Measurements from ENCODE around the gene FRMD4A.

Gene FRMD4A

GRCh38 chr10:13883636-13884444 is 446.9 kb downstream of the FRMD4A start:
- no peak for DNase-seq (ENCODE audit: low read depth)
- no peak for TF ChIP-seq CTCF (conservative IDR thresholded peaks at IDR 0.05; ENCODE audit: control insufficient read depth, insufficient read depth, low read depth, low read length)
- H3K4me3 ChIP-seq (ENCODE audit: control insufficient read depth, low read depth, low read length) = no peak overlapping the region

- peak; percentile 98 for DNase-seq (ENCODE audit: low read depth)
- no peak overlapping the region for H3K4me3 ChIP-seq (ENCODE audit: control insufficient read depth, low read depth, low read length)
Observed at GRCh38 chr10:13882119-13882711, 448.5 kb downstream of the FRMD4A start.

GRCh38 chr10:13880760-13881159 is 450.0 kb downstream of the FRMD4A start:
- no peak for TF ChIP-seq CTCF (conservative IDR thresholded peaks at IDR 0.05; ENCODE audit: control insufficient read depth, insufficient read depth, low read depth, low read length)
- H3K4me3 ChIP-seq (ENCODE audit: control insufficient read depth, low read depth, low read length) = no peak overlapping the region
- DNase-seq (ENCODE audit: low read depth) = no peak

More at GRCh38 chr10:13882119-13882711, 448.5 kb downstream of the FRMD4A start:
- TF ChIP-seq CTCF (conservative IDR thresholded peaks at IDR 0.05; ENCODE audit: control insufficient read depth, insufficient read depth, low read depth, low read length) = no peak

- no peak overlapping the region for H3K4me3 ChIP-seq (ENCODE audit: control insufficient read depth, low read depth, low read length)
- TF ChIP-seq CTCF (conservative IDR thresholded peaks at IDR 0.05; ENCODE audit: control insufficient read depth, insufficient read depth, low read depth, low read length) = no peak
- DNase-seq (ENCODE audit: low read depth) = peak; percentile 52
Observed at GRCh38 chr10:13877154-13877909, 453.4 kb downstream of the FRMD4A start.

GRCh38 chr10:13873196-13873595 is 457.5 kb downstream of the FRMD4A start:
- no peak overlapping the region for H3K4me3 ChIP-seq (ENCODE audit: control insufficient read depth, low read depth, low read length)
- TF ChIP-seq CTCF (conservative IDR thresholded peaks at IDR 0.05; ENCODE audit: control insufficient read depth, insufficient read depth, low read depth, low read length) = no peak
- DNase-seq (ENCODE audit: low read depth) = no peak

- H3K4me3 ChIP-seq (ENCODE audit: control insufficient read depth, low read depth, low read length) = no peak overlapping the region
- DNase-seq (ENCODE audit: low read depth) = no peak
- no peak for TF ChIP-seq CTCF (conservative IDR thresholded peaks at IDR 0.05; ENCODE audit: control insufficient read depth, insufficient read depth, low read depth, low read length)
Observed at GRCh38 chr10:13872411-13872810, 458.3 kb downstream of the FRMD4A start.
